Measurements from ENCODE around the gene STN1. TPM values are rescaled to one million over a fixed set of nuclear protein-coding genes. Genes with fewer than 3 reads are reported as not detected.

Gene STN1
- polyA plus RNA-seq, 1 of the 3 experiments (the other 2 are of a cell fraction) = 22.1 TPM

DNA sequence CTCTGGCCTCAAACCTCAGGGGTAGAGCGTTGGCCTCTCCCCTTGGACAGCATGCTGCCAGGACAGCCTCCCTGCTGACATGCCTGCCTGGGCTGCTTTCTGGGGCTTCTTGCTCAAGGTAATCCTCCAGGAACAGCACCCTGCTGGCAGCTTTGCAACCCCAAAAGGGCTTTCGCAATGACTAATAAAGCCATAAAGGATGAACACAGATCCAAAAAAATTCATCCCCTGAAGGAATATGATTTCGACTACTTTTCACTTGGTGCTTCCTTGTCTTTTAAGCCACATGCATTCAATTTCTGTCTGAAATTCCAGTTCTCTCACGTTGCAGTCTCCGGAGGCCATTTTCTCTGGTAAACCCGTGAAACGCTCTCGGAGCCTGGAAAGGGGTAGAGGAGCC, 47.5 kb downstream of the STN1 start (continued):
- TF ChIP-seq, protein P1, sequence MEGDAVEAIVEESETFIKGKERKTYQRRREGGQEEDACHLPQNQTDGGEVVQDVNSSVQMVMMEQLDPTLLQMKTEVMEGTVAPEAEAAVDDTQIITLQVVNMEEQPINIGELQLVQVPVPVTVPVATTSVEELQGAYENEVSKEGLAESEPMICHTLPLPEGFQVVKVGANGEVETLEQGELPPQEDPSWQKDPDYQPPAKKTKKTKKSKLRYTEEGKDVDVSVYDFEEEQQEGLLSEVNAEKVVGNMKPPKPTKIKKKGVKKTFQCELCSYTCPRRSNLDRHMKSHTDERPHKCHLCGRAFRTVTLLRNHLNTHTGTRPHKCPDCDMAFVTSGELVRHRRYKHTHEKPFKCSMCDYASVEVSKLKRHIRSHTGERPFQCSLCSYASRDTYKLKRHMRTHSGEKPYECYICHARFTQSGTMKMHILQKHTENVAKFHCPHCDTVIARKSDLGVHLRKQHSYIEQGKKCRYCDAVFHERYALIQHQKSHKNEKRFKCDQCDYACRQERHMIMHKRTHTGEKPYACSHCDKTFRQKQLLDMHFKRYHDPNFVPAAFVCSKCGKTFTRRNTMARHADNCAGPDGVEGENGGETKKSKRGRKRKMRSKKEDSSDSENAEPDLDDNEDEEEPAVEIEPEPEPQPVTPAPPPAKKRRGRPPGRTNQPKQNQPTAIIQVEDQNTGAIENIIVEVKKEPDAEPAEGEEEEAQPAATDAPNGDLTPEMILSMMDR (IDR thresholded peaks at IDR 0.05) = no peak
- TF ChIP-seq, protein P2, sequence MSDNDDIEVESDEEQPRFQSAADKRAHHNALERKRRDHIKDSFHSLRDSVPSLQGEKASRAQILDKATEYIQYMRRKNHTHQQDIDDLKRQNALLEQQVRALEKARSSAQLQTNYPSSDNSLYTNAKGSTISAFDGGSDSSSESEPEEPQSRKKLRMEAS (IDR thresholded peaks at IDR 0.05; ENCODE audit: low read depth) = no peak
- TF ChIP-seq, protein P3, sequence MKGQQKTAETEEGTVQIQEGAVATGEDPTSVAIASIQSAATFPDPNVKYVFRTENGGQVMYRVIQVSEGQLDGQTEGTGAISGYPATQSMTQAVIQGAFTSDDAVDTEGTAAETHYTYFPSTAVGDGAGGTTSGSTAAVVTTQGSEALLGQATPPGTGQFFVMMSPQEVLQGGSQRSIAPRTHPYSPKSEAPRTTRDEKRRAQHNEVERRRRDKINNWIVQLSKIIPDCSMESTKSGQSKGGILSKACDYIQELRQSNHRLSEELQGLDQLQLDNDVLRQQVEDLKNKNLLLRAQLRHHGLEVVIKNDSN (IDR thresholded peaks at IDR 0.05; ENCODE audit: borderline replicate concordance, low read depth) = no peak
- TF ChIP-seq NRF1 (IDR thresholded peaks at IDR 0.05; ENCODE audit: low read depth, low read length) (no peak), TEAD4 (IDR thresholded peaks at IDR 0.05; ENCODE audit: borderline replicate concordance, insufficient read depth) (no peak), RFX5 (IDR thresholded peaks at IDR 0.05; ENCODE audit: low read length) (no peak), TAF1 (IDR thresholded peaks at IDR 0.05; ENCODE audit: borderline replicate concordance, low read depth, low read length) (no peak)

DNA sequence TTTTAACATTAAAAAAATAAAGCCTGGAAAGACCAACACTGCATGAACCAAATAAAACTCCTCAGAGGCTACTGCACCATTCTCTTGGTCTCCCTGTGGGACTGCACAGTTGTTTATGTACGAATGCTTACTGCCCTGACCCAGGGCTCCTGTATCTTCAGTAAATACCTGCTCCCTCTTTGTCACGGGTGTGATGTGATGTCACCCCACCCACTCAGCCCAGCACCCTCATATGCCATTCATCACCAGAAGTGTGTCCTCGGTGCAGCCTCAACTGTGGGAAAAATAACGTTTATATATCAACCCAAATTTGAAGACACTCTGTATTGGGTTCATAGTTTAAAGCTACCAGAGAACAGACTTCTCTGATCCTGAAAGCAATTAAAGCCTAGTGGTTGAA, 48.6 kb downstream of the STN1 start:
- Histone ChIP-seq H3K9ac (no peak overlapping the region), H3K4me1 (ENCODE audit: control insufficient read depth in 1 of 2, insufficient read depth in 2 of 2, low read depth in 1 of 2, low read length in 1 of 2) (peaks cover 0 to 13% of the 10 kb centered on the region in 2 experiments; a peak in 2 of 4 replicates), H3K27ac (ENCODE audit: low read depth in 2 of 2, low read length in 1 of 2) (no peak overlapping the region), H3K4me3 (ENCODE audit: low read depth in 2 of 2, low read length in 1 of 2) (no peak overlapping the region), H3K9me2 (no peaks in the 10 kb centered on the region), H3K4me2 (no peak overlapping the region), H3K27me3 (ENCODE audit: insufficient read depth) (no peaks in the 10 kb centered on the region), H3K9me3 (peaks cover 8% of the 10 kb centered on the region; the same call in 1 of the 2 replicates), H4K20me1 (ENCODE audit: insufficient read depth) (no peaks in the 10 kb centered on the region), H3K79me2 (ENCODE audit: insufficient read depth) (no peaks in the 10 kb centered on the region), H3K36me3 (replicated peaks in 1 of 2; ENCODE audit: control insufficient read depth in 1 of 2, insufficient read depth in 2 of 2, low read length in 1 of 2) (no peaks in the 10 kb centered on the region), H3F3A (replicated peaks; ENCODE audit: insufficient read depth) (no peaks in the 10 kb centered on the region), H2AFZ (ENCODE audit: low read depth) (no peak overlapping the region)
- TF ChIP-seq GATA2 (CRISPR knock-in tag; IDR thresholded peaks at IDR 0.05) = no peak
- ChIA-PET POLR2A (no interaction called here), CTCF (interaction anchor here (1.5 to 2.2 kb wide), 3 partner anchors 12 to 157 kb away, joined by 5 to 8 read pairs (median 6); no protein-coding TSS in a partner anchor)
- DNase-seq = no peak
- 81% methylated on average over 4 of the region's 4 CpGs for WGBS (ENCODE audit: low lambda C conversion rate)

DNA sequence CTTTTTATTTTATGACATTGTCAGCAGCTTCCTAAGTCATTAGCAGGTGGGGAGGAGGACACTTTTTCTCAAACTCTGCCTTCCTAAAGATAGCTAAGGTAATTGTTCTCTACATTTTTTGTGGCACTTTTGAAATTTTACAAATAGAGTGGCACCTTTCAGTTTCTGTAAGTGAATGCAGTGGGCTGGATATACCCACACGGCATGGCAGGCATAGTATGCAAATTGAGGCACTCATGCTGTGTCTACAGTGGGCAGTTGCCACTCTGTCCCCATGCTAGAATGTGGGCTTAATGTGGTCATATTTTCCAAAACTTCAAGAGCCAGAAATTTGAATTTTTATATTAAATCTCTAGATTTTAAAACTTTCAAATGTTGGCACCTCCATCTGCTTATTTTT, 49.8 kb downstream of the STN1 start:
- no peak overlapping the region for H2AFZ ChIP-seq (ENCODE audit: low read depth)
- CTCF ChIA-PET = interaction anchor here (0.7 to 2.2 kb wide), 4 partner anchors 10 to 16 kb away, joined by 3 to 8 read pairs (median 5); no protein-coding TSS in a partner anchor
- peaks cover 8% of the 10 kb centered on the region; the same call in 1 of the 2 replicates for H3K9me3 ChIP-seq
- no peaks in the 10 kb centered on the region for H3F3A ChIP-seq (replicated peaks; ENCODE audit: insufficient read depth)
- no peak overlapping the region for H3K27ac ChIP-seq (ENCODE audit: low read depth in 2 of 2, low read length in 1 of 2)
- H4K20me1 ChIP-seq (ENCODE audit: insufficient read depth) = no peaks in the 10 kb centered on the region
- no peaks in the 10 kb centered on the region for H3K79me2 ChIP-seq (ENCODE audit: insufficient read depth)
- H3K27me3 ChIP-seq (ENCODE audit: insufficient read depth) = no peaks in the 10 kb centered on the region
- no peaks in the 10 kb centered on the region for H3K36me3 ChIP-seq (replicated peaks in 1 of 2; ENCODE audit: control insufficient read depth in 1 of 2, insufficient read depth in 2 of 2, low read length in 1 of 2)
- no peak overlapping the region for H3K4me3 ChIP-seq (ENCODE audit: low read depth in 2 of 2, low read length in 1 of 2)
- H3K9ac ChIP-seq = no peak overlapping the region
- no peak overlapping the region for H3K4me2 ChIP-seq
- no peak for DNase-seq
- peaks cover 0 to 6% of the 10 kb centered on the region in 2 experiments; a peak in 1 of 4 replicates for H3K4me1 ChIP-seq (ENCODE audit: control insufficient read depth in 1 of 2, insufficient read depth in 2 of 2, low read depth in 1 of 2, low read length in 1 of 2)
- 91% methylated on average over 1 of the region's 1 CpG for WGBS (ENCODE audit: low lambda C conversion rate)
- no peak for TF ChIP-seq CHD2 (IDR thresholded peaks at IDR 0.05; ENCODE audit: low read length, partially characterized antibody)
- TF ChIP-seq GABPA (IDR thresholded peaks at IDR 0.05; ENCODE audit: low read depth) = no peak
- TF ChIP-seq, protein P4, sequence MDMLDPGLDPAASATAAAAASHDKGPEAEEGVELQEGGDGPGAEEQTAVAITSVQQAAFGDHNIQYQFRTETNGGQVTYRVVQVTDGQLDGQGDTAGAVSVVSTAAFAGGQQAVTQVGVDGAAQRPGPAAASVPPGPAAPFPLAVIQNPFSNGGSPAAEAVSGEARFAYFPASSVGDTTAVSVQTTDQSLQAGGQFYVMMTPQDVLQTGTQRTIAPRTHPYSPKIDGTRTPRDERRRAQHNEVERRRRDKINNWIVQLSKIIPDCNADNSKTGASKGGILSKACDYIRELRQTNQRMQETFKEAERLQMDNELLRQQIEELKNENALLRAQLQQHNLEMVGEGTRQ (IDR thresholded peaks at IDR 0.05; ENCODE audit: borderline replicate concordance, low read depth, low read length) = no peak
- TF ChIP-seq, protein P3 (IDR thresholded peaks at IDR 0.05; ENCODE audit: borderline replicate concordance, low read depth) = no peak
- TF ChIP-seq EZH2phosphoT487 (IDR thresholded peaks at IDR 0.05; ENCODE audit: borderline replicate concordance, low read depth) = no peak
- no peak for TF ChIP-seq EP300 (IDR thresholded peaks at IDR 0.05; ENCODE audit: borderline replicate concordance in 1 of 2, low read depth in 1 of 2, low read length in 1 of 2)
- TF ChIP-seq RXRA (IDR thresholded peaks at IDR 0.05; ENCODE audit: borderline replicate concordance, low read depth) = no peak
- no peak for TF ChIP-seq SMC3 (IDR thresholded peaks at IDR 0.05; ENCODE audit: low read depth, low read length)
- no peak for TF ChIP-seq RCOR1 (IDR thresholded peaks at IDR 0.05; ENCODE audit: low read length)
- POLR2A ChIA-PET = no interaction called here
- H3K9me2 ChIP-seq = no peaks in the 10 kb centered on the region
